SKM-1 treated with dmso at 0.1 percent for 144 hours (cell line): ENCODE results near the gene ASPG.
A peak's percentile ranks its signal among the peaks of the same experiment; 100 is the strongest.

Source experiments
- DNase-seq: peaks from one replicate; lab custom pipeline; 2025; ENCODE audit not compliant: unreplicated experiment; lab: John Stamatoyannopoulos, UW

Gene ASPG

GRCh38 chr14:104116288-104116755 lies 30.8 kb downstream of the ASPG start:
- no peak for DNase-seq

- no peak for DNase-seq
These were observed 31.3 kb downstream of the ASPG start for GRCh38 chr14:104116756-104117340.

GRCh38 chr14:104117341-104118005 lies 32.0 kb downstream of the ASPG start:
- DNase-seq: no peak

GRCh38 chr14:104118006-104118844 lies 32.7 kb downstream of the ASPG start:
- DNase-seq: no peak

GRCh38 chr14:104119119-104119487 lies 33.6 kb downstream of the ASPG start:
- no peak for DNase-seq

GRCh38 chr14:104119488-104120251 lies 34.2 kb downstream of the ASPG start:
- DNase-seq: no peak

GRCh38 chr14:104120281-104120741 lies 34.8 kb downstream of the ASPG start:
- DNase-seq: no peak

GRCh38 chr14:104121142-104121541 lies 35.6 kb downstream of the ASPG start:
- DNase-seq: no peak

GRCh38 chr14:104123879-104124278 lies 38.4 kb downstream of the ASPG start:
- DNase-seq: no peak

- no peak for DNase-seq
These were observed 39.5 kb downstream of the ASPG start for GRCh38 chr14:104125011-104125410.

- DNase-seq: no peak
These were observed 41.3 kb downstream of the ASPG start for GRCh38 chr14:104126753-104127152.

- DNase-seq: no peak
These were observed 43.5 kb downstream of the ASPG start for GRCh38 chr14:104128981-104129380.

- no peak for DNase-seq
These were observed 44.1 kb downstream of the ASPG start for GRCh38 chr14:104129556-104129955.

GRCh38 chr14:104130974-104131651 lies 45.6 kb downstream of the ASPG start:
- DNase-seq: peak; percentile 33

GRCh38 chr14:104131968-104132732 lies 46.6 kb downstream of the ASPG start:
- no peak for DNase-seq

GRCh38 chr14:104132981-104133380 lies 47.5 kb downstream of the ASPG start:
- DNase-seq: no peak

- no peak for DNase-seq
These were observed 48.0 kb downstream of the ASPG start for GRCh38 chr14:104133496-104133895.

- DNase-seq: no peak
These were observed 48.8 kb downstream of the ASPG start for GRCh38 chr14:104134061-104134965.
